HepG2 (cell line): Measurements from ENCODE around the gene ZNF425. TPM values are rescaled to one million over a fixed set of nuclear protein-coding genes. Genes with fewer than 3 reads are reported as not detected.

ENCODE experiments used
- ATAC-seq: fragments of 200-7000 bp; cut with Tn5 transposase; 3 replicates; pipeline ENCODE4 v1.9.1; 2020; ENCODE audit warnings: mild to moderate bottlenecking, moderate library complexity
- BruUV-seq: library from RNA; stranded (reverse); fragments of 400-500 nt; replicated peaks from 2 replicates; lab custom pipeline; 2021; lab: Mats Ljungman, UMichigan
- CTCF ChIA-PET: fragments of 300-600 bp; formaldehyde crosslinking; extraction: SDS; loops from one replicate; lab custom pipeline; 2021; ENCODE audit warnings: low total read pairs, inconsistent platforms, low intra/inter-chr PET ratio; lab: Yijun Ruan, JAX
- POLR2A ChIA-PET: fragments of 350-600 bp; sonication (Branson Sonifier 250); formaldehyde crosslinking; loops from one replicate; lab custom pipeline; 2020; ENCODE audit warnings: antibody characterized with exemption, inconsistent platforms; lab: Yijun Ruan, JAX
- DNase-seq: peaks from one replicate; pipeline ENCODE4 v3.0.0-alpha.2; 2015; ENCODE audit warnings: low spot score
- FAIRE-seq: peaks from 3 replicates; lab custom pipeline; 2011; peaks lifted over from hg19 to GRCh38; lab: Jason Lieb, UNC
- H2AFZ ChIP-seq: one replicate; pipeline ENCODE4 v1.6.1; 2011; ENCODE audit warnings: low read length, inconsistent platforms
- H3K27ac ChIP-seq: fragments of 300-600 bp; 3 replicates; pipeline ENCODE4 v1.8.0; 2011; ENCODE audit warnings: mixed run types, mild to moderate bottlenecking, mixed read lengths, low read length, inconsistent platforms; ENCODE audit not compliant: insufficient read depth; ENCODE audit errors: extremely low read length
- H3K27me3 ChIP-seq, 2 experiments: fragments of 200-600 bp in 1 of 2; 2 replicates in 1 of 2; 3 replicates in 1 of 2; pipeline versions ENCODE4 v1.6.0 to v1.8.0; 2011; ENCODE audit warnings: low read length in 2 of 2, mild to moderate bottlenecking in 2 of 2, moderate library complexity in 2 of 2, inconsistent platforms in 1 of 2; ENCODE audit not compliant: insufficient read depth in 2 of 2, control insufficient read depth in 1 of 2
- H3K36me3 ChIP-seq, 2 experiments: fragments of 200-600 bp in 1 of 2; replicated peaks in 1 of 2; 2 replicates in 1 of 2; 3 replicates in 1 of 2; pipeline versions ENCODE4 v1.5.1 to v1.8.0; 2011; ENCODE audit warnings: low read length in 2 of 2, inconsistent platforms in 1 of 2; ENCODE audit not compliant: insufficient read depth in 2 of 2, control insufficient read depth in 1 of 2
- H3K4me1 ChIP-seq: 2 replicates; pipeline ENCODE4 v1.5.1; 2012; ENCODE audit warnings: low read length, inconsistent platforms; ENCODE audit not compliant: insufficient read depth
- H3K4me2 ChIP-seq: 2 replicates; pipeline ENCODE4 v1.6.0; 2011; ENCODE audit warnings: low read depth, low read length, inconsistent platforms
- H3K4me3 ChIP-seq, 3 experiments: fragments of 200-600 bp in 1 of 3; sonication (generic), shearing (Covaris generic) in 1 of 3; replicated peaks in 1 of 3; 2 replicates each; pipeline ENCODE4 v1.5.1; 2011 to 2016; ENCODE audit warnings: low read length in 3 of 3, inconsistent platforms in 2 of 3, low read depth in 2 of 3, mild to moderate bottlenecking in 2 of 3, control low read depth in 1 of 3, mixed read lengths in 1 of 3; ENCODE audit not compliant: insufficient read depth in 1 of 3
- H3K79me2 ChIP-seq: one replicate; pipeline ENCODE4 v1.6.1; 2011; ENCODE audit warnings: low read length, inconsistent platforms; ENCODE audit not compliant: insufficient read depth
- H3K9ac ChIP-seq: 2 replicates; pipeline ENCODE4 v1.6.0; 2011; ENCODE audit warnings: mild to moderate bottlenecking, low read depth, low read length, inconsistent platforms; ENCODE audit not compliant: insufficient read depth
- H3K9me3 ChIP-seq: 2 replicates; pipeline ENCODE4 v1.5.1; 2012; ENCODE audit warnings: mild to moderate bottlenecking, low read length
- H4K20me1 ChIP-seq: 2 replicates; pipeline ENCODE4 v1.6.0; 2011; ENCODE audit warnings: inconsistent platforms, mild to moderate bottlenecking, low read length, moderate library complexity; ENCODE audit not compliant: insufficient read depth
- ISX ChIP-seq: sonication (generic); formaldehyde crosslinking; conservative IDR thresholded peaks from 2 replicates; pipeline ENCODE4 v1.5.0; 2020; ENCODE audit warnings: missing genetic modification reagents
- SP4 ChIP-seq: sonication (generic); formaldehyde crosslinking; IDR thresholded peaks from 2 replicates; pipeline ENCODE4 v1.8.1; 2023; ENCODE audit warnings: mild to moderate bottlenecking, missing genetic modification reagents
- ZNF24 ChIP-seq: fragments of 450-650 bp; IDR thresholded peaks from 2 replicates; pipeline ENCODE4 v1.6.1; 2017; ENCODE audit warnings: antibody characterized with exemption, mild to moderate bottlenecking
- ZSCAN22 ChIP-seq: sonication (generic); formaldehyde crosslinking; IDR thresholded peaks from 2 replicates; pipeline ENCODE4 v1.4.0; 2020; ENCODE audit warnings: mild to moderate bottlenecking, missing genetic modification reagents
- WGBS: methylation state at CpG from one replicate; pipeline ENCODE4 v1.1.6; 2017; ENCODE audit warnings: low lambda C conversion rate; 5-methylcytosine and 5-hydroxymethylcytosine counted together
- in situ Hi-C: cut with HindIII; loops from 2 replicates; pipeline ENCODE4 v1.10.0; 2017; ENCODE audit warnings: low pct_unique_long_range_greater_than_20kb; ENCODE audit not compliant: extremely low pct_ligation_motif_present
- intact Hi-C: fragments of 100-400 bp; cut with micrococcal nuclease; formaldehyde crosslinking; loops from one replicate; pipeline ENCODE4 v1.10.0; 2022; ENCODE audit not compliant: unreplicated experiment
- polyA plus RNA-seq, 8 experiments: library from polyadenylated mRNA; depleted of rRNA in 3 of 8; stranded (reverse) in 7 of 8; unstranded in 1 of 8; fragments of >200 nt; fragmentation: Illumina TruSeq in 4 of 8; extraction: Trizol in 4 of 8; gene quantifications; 2 replicates each; pipeline versions ENCODE4 v1.2.1 to v1.2.3, GENCODE V29; 2011 to 2016; ENCODE audit warnings: low read depth in 4 of 8, missing spikeins in 1 of 8, mixed read lengths in 1 of 8; ENCODE audit not compliant: insufficient read depth in 1 of 8
- total RNA-seq, 5 experiments: library from RNA; depleted of rRNA; stranded (reverse); fragments of >200 nt; fragmentation: Illumina TruSeq; extraction: Trizol; gene quantifications; 2 replicates each; pipeline ENCODE4 v1.2.3, GENCODE V29; 2016; ENCODE audit warnings: low read depth in 1 of 5
- TF ChIP-seq, protein P1 (sequence below): IDR thresholded peaks from 2 replicates; pipeline ENCODE4 v1.6.1; 2016; ENCODE audit warnings: low read depth, missing genetic modification reagents, missing compliant biosample characterization

The ZNF425 gene
- total and polyA plus RNA-seq, 2 of the 13 experiments (the other 11 are each of a cell fraction or from before 2014, with no cell fraction given), result 0.51 to 1.1 TPM

GRCh38 chr7:149136118-149136517 is 10.0 kb upstream of the ZNF425 start:
- intact Hi-C loops, result no loop called here
- Histone ChIP-seq H3K9ac (no peak overlapping the region), H3K9me3 (peaks cover 2% of the 10 kb centered on the region; the same call in 1 of the 2 replicates), H3K36me3 (peaks cover 0 to 8% of the 10 kb centered on the region in 2 experiments; a peak in 2 of 5 replicates), H3K4me1 (no peaks in the 10 kb centered on the region), H3K4me3 (no peak overlapping the region), H2AFZ (no peak overlapping the region), H3K27me3 (no peaks in the 10 kb centered on the region), H3K27ac (no peak overlapping the region)
- POLR2A ChIA-PET, result interaction anchor here (1.3 kb wide), 1 partner anchor 11 kb away, joined by 4 read pairs; the partner anchor contains the start of gene ZNF398
- no peak for DNase-seq
- CTCF ChIA-PET, result no interaction called here
- no peak for TF ChIP-seq ZSCAN22 (CRISPR knock-in tag)
- TF ChIP-seq, all 625 proteins: peak for 0
- FAIRE-seq (no peak), ATAC-seq (no peak)
- Histone ChIP-seq H3K4me2 (no peak overlapping the region), H3K79me2 (no peaks in the 10 kb centered on the region), H4K20me1 (no peaks in the 10 kb centered on the region)
- BruUV-seq, result no TSS peak
- in situ Hi-C loops, result no loop called here
- 98% methylated on average over 9 of the region's 9 CpGs for WGBS

DNA sequence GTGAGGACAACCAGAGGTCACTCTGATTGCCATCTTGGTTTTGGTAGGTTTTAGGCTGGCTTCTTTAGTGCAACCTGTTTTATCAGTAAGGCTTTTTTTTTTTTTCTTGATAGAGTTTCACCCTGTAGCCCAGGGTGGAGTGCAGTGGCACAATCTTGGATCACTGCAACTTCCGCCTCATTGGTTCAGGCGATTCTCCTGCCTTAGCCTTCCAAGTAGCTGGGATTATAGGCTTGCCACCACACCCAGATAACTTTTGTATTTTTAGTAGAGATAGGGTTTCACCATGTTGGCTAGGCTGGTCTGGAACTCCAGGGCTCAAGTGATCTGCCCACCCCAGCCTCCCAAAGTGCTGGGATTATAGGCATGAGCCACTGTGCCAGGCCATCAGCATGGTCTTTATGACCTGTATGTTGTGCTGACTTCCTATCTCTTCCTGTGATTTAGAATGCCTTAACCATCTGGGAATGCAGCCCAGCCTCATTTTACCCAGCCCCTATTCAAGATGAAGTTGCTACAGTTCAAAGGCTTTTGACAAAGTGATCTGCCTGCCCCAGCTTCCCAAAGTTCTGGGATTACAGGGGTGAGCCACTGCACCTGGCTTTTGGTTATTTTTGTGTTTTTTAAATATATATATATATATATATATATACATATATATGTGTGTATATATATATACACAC is 7.0 kb upstream of the ZNF425 start:
- peaks cover 13% of the 10 kb centered on the region for H3K9me3 ChIP-seq
- CTCF ChIA-PET, result no interaction called here
- H3K27ac ChIP-seq, result no peak overlapping the region
- H3K4me1 ChIP-seq, result peaks cover 3% of the 10 kb centered on the region
- TF ChIP-seq SP4 (CRISPR knock-in tag) (no peak), ISX (CRISPR knock-in tag) (no peak), ZNF24 (no peak)
- TF ChIP-seq, protein P1, sequence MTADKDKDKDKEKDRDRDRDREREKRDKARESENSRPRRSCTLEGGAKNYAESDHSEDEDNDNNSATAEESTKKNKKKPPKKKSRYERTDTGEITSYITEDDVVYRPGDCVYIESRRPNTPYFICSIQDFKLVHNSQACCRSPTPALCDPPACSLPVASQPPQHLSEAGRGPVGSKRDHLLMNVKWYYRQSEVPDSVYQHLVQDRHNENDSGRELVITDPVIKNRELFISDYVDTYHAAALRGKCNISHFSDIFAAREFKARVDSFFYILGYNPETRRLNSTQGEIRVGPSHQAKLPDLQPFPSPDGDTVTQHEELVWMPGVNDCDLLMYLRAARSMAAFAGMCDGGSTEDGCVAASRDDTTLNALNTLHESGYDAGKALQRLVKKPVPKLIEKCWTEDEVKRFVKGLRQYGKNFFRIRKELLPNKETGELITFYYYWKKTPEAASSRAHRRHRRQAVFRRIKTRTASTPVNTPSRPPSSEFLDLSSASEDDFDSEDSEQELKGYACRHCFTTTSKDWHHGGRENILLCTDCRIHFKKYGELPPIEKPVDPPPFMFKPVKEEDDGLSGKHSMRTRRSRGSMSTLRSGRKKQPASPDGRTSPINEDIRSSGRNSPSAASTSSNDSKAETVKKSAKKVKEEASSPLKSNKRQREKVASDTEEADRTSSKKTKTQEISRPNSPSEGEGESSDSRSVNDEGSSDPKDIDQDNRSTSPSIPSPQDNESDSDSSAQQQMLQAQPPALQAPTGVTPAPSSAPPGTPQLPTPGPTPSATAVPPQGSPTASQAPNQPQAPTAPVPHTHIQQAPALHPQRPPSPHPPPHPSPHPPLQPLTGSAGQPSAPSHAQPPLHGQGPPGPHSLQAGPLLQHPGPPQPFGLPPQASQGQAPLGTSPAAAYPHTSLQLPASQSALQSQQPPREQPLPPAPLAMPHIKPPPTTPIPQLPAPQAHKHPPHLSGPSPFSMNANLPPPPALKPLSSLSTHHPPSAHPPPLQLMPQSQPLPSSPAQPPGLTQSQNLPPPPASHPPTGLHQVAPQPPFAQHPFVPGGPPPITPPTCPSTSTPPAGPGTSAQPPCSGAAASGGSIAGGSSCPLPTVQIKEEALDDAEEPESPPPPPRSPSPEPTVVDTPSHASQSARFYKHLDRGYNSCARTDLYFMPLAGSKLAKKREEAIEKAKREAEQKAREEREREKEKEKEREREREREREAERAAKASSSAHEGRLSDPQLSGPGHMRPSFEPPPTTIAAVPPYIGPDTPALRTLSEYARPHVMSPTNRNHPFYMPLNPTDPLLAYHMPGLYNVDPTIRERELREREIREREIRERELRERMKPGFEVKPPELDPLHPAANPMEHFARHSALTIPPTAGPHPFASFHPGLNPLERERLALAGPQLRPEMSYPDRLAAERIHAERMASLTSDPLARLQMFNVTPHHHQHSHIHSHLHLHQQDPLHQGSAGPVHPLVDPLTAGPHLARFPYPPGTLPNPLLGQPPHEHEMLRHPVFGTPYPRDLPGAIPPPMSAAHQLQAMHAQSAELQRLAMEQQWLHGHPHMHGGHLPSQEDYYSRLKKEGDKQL (CRISPR knock-in tag), result no peak
- no peaks in the 10 kb centered on the region for H3K27me3 ChIP-seq
- FAIRE-seq, result no peak
- ATAC-seq, result no peak
- no peak overlapping the region for H3K9ac ChIP-seq
- intact Hi-C loops, result no loop called here
- BruUV-seq, result no TSS peak
- no peaks in the 10 kb centered on the region for H4K20me1 ChIP-seq
- H2AFZ ChIP-seq, result no peak overlapping the region
- H3K79me2 ChIP-seq, result peaks cover 3% of the 10 kb centered on the region
- in situ Hi-C loops, result no loop called here
- no peak for DNase-seq
- H3K4me3 ChIP-seq, result no peak overlapping the region
- no peak overlapping the region for H3K4me2 ChIP-seq
- POLR2A ChIA-PET, result no interaction called here
- WGBS, result 97% methylated on average over 2 of the region's 2 CpGs
- H3K36me3 ChIP-seq, result peaks cover 0 to 19% of the 10 kb centered on the region in 2 experiments; a peak in 2 of 5 replicates
